ENCODE results near the gene ZCCHC17.
"Not testable (repeated sequence)": the region's sequence is repeated elsewhere in the genome, so short reads cannot be mapped to it uniquely, and the experiment has no call there.

ZCCHC17 gene

GRCh38 chr1:31383967-31384366 is 87.1 kb downstream of the ZCCHC17 start:
- no peak overlapping the region for H3K4me3 ChIP-seq
- H3K27ac ChIP-seq, result no peak overlapping the region

DNA sequence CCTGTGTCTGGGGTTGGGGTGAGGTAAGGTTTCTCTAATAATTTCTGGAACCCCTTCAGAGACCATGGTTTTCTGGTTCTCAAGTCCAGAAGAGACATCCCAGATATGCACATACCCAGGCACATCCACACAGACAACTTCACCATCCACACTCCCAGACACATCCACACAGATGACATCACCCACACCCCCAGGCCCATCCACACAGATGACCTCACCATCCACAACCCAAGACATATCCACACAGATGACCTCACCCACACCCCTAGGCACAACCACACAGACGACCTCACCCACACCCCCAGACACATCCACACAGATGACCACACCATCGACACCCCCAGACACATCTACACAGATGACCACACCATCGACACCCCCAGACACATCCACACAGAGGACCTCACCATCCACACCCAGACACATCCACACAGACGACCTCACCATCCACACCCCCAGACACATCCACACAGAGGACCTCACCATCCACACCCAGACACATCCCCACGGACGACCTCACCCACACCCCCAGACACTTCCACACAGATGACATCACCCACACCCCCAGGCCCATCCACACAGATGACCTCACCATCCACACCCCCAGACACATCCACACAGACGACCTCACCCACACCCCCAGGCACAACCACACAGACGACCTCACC is 89.9 kb downstream of the ZCCHC17 start:
- H3K27ac ChIP-seq, H3K4me3 ChIP-seq: not testable (repeated sequence)

GRCh38 chr1:31387612-31388011 is 90.8 kb downstream of the ZCCHC17 start:
- Histone ChIP-seq H3K4me3 (no peak overlapping the region), H3K27ac (no peak overlapping the region)

DNA sequence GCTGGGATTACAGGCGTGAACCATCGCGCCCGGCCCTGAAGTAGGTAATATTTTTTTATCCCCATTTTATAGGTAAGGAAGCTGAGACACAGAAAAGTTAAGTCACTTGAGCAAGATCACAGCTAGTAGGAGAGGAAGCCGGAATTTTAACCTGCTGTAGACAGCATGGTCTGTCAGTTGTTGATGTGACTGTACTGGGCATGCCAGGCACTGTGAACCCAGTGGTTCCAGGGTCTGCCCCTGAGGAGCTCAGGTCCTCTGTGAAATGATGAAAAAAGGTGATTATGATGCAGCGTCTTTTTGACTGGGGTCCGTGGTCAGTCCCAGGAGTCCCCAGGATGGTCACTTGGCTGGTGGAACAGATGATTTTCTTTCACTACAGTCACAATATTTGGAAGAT is 92.8 kb downstream of the ZCCHC17 start:
- Histone ChIP-seq H3K27ac (no peak overlapping the region), H3K4me3 (no peak overlapping the region)

DNA sequence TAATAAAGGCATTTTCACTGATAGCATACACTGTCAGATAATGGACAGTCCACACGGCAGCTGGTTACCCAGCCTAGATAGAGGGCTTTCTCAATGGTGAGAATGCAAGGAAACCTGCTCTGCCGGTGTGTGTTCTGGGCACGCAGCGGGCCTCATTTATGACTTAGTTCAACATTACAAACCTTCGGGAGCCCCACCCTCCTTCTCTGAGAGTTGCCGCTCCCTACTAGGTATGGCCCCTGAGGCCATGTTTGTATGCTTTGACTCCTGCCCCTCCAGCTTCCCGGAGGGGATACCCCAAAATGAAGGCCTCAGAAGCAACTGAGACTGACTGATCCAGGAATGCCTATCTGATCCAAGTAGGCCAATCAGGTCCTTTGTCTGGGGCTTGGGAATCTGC is 93.2 kb downstream of the ZCCHC17 start:
- Histone ChIP-seq H3K4me3 (no peak overlapping the region), H3K27ac (no peak overlapping the region)

GRCh38 chr1:31393463-31393862 is 96.6 kb downstream of the ZCCHC17 start:
- Histone ChIP-seq H3K27ac (no peak overlapping the region), H3K4me3 (no peak overlapping the region)

DNA sequence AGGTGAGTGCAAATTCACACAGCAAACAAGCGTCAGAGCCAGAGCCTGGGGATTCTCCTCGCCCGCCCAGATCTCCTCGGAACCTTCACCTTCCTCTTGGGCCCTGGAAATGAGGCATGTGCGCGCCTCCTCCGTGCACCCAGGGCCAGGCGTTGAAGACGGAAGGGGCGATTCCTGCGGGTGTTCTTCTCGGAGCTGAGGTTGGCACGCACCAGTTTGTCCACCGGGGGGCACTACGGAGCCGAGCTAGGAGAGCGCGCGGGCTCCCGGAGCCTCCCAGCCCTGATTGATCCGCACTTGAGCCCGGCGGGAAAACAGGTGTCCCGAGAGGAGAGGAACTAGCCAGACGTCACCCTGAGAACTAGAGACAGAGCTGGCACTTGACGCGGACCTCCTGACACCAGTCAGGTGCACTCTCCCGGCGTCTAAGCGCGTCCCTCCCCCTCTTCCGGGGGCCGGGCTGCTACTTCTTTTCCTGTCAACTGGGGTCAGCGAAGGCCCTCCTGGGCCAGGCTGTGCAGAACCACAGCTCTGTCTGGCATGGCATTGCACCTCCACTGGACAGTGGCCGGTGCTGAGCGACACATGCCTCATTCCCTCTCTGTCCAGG is 97.9 kb downstream of the ZCCHC17 start:
- Histone ChIP-seq H3K4me3 (peak overlapping the region in 5 of 7 experiments; percentile 1 to 33 (median 15)), H3K27ac (no peak overlapping the region)

DNA sequence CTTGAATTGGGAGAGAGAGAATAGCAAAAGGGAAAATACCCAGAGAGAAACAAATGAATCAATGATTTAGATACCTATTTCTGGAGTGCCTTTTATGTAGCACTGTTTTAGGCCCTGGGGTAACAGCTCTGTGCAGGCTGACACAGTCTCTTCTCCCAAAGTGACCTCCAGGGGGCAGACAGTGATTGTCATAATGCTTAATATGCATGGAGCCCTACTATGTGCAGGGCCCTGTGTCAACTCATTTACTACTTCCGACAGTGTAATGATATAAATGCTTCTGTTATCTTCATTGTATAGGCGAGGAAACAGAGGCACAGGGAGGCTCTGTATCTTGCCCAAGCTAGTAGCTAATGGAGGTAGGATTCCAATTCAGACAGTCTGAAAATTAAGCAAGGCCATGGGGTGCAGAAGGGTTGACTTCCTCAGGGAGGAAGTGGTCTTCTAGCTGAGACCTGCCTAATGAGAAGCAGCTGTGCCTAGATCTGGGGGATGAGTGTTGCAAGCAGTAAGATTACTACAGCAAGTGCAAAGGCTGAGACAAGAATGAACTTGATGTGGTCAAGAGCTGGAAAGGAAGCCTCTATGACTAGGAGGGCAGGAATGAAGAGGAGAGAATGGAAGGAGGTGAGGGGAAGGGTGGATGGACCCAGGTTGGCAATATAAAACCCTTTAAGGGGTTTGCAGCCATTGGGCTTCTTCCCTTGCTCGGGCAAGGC is 100.0 kb downstream of the ZCCHC17 start:
- Histone ChIP-seq H3K27ac (no peak overlapping the region), H3K4me3 (no peak overlapping the region)

DNA sequence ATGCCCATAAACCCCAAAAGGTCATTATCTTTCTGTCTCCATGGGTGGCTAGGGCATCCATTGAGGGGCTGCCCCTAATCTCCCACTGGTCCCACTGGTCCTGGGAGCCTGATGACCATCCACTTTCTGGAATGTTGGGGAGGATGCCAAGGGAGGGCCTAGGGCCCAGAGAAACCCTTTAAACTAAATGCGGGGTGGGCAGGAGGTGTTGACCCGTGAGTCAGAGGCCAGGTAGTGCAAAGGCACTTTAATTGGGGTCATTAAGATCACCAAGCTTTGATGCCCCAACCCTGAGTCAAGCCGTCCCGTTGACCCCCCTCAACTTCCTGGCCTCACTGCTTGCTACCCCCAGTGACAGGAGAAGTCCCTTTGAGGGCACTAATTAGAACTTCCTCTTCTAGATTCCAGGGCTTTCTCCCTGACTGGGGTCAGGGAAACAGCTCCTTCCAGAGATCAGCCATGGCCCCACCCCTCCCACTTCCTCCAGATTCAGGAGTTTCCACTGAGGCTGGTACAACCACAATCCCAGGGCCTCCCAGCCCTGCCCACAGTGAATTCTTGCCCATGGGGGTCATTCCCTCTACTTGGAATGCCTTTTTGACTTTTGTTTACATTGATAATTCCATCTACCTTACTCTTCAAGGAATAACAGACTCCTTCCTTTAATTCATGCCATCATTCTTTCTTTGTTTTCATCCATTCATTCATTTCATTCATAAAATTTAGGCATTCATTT is 100.7 kb downstream of the ZCCHC17 start:
- Histone ChIP-seq H3K4me3 (no peak overlapping the region), H3K27ac (no peak overlapping the region)

GRCh38 chr1:31398246-31398645 is 101.4 kb downstream of the ZCCHC17 start:
- Histone ChIP-seq H3K27ac (no peak overlapping the region), H3K4me3 (no peak overlapping the region)

- H3K4me3 ChIP-seq, result no peak overlapping the region
- no peak overlapping the region for H3K27ac ChIP-seq
Measured at GRCh38 chr1:31399976-31400375, 103.1 kb downstream of the ZCCHC17 start.

DNA sequence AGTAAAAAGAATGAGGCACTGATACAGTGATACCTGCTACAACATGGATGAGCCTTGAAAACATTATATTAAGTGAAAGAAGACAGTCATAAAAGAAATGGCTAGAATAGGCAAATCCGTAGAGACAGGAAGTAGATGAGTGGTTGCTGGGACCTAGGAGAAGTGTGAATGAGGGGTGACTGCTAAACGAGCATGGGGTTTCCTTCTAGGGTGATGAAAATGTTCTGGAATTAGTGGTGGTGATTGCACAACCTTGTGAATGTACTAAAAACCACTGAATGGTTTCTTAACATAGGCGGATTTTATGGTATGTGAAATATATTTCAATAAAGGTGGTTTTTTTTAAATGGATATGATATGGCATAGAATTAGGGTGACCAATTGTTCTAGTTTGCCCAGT is 103.6 kb downstream of the ZCCHC17 start:
- H3K27ac ChIP-seq, result no peak overlapping the region
- no peak overlapping the region for H3K4me3 ChIP-seq

DNA sequence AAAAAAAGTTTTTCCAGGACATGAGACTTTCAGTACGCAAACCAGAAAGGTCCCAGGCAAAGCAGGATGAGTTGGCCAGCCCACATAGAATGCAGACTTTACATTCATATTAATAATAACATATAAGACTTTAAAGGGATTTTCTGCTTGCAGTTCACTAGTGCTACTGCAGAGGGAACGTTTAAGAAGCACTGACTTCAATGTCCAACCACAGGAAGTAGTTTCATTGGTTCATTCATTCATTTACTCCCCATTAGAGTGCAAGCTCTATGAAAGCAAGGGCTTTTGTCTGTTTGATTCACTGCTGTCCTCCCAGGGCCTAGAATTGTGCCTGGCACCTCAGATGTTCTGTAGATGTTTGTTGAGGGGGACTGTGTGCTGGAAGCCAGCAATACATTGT is 104.4 kb downstream of the ZCCHC17 start:
- no peak overlapping the region for H3K4me3 ChIP-seq

GRCh38 chr1:31405578-31406245 is 108.9 kb downstream of the ZCCHC17 start:
- H3K27ac ChIP-seq, result no peak overlapping the region

More for the DNA sequence above, 104.4 kb downstream of the ZCCHC17 start:
- H3K27ac ChIP-seq, result no peak overlapping the region

GRCh38 chr1:31407029-31407626 is 110.3 kb downstream of the ZCCHC17 start:
- H3K4me3 ChIP-seq, result no peak overlapping the region
- no peak overlapping the region for H3K27ac ChIP-seq

More at GRCh38 chr1:31405578-31406245, 108.9 kb downstream of the ZCCHC17 start:
- H3K4me3 ChIP-seq, result no peak overlapping the region

DNA sequence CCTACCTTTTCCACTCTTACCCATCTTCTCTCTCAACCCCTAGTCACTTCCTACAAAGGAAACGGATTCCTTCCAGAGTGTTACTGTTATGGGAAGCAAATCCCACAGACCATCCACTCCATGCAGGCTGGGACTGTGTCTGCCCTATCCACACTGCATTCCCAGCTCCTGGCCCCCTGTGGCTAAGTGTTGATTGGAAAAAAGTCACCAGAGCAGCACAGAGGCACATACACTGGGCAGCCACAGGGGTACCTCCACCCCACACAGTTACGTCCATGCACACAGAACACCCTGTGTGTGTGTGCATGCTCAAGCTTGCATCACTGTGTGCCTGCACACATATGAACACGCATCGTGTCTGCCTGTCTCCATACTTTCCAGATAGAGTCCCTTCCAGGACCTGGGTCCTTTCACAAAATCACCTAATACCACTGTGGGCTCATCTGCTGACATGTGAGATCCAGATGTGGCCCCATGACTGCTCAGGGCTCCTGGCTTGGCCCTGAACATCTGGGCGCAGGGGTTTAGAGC is 112.0 kb downstream of the ZCCHC17 start:
- Histone ChIP-seq H3K27ac (no peak overlapping the region), H3K4me3 (no peak overlapping the region)

- H3K27ac ChIP-seq, result no peak overlapping the region
- H3K4me3 ChIP-seq, result no peak overlapping the region
Measured at GRCh38 chr1:31409946-31410858, 113.4 kb downstream of the ZCCHC17 start.

GRCh38 chr1:31410871-31411270 is 114.0 kb downstream of the ZCCHC17 start:
- Histone ChIP-seq H3K4me3 (no peak overlapping the region), H3K27ac (no peak overlapping the region)
